HL-60 (cell line): ENCODE results near the gene EBF3.

Experiments used
- CTCF ChIP-seq: IDR thresholded peaks from one replicate; pipeline ENCODE4 v1.5.1; 2011; ENCODE audit warnings: low read length, control low read depth, inconsistent platforms; ENCODE audit not compliant: insufficient read depth
- POLR2AphosphoS5 ChIP-seq: IDR thresholded peaks from 2 replicates; pipeline ENCODE4 v1.6.1; 2012; ENCODE audit warnings: low read depth
- SPI1 ChIP-seq: IDR thresholded peaks from 2 replicates; pipeline ENCODE4 v1.6.1; 2012; ENCODE audit warnings: low read depth, mild to moderate bottlenecking, borderline replicate concordance

- TF ChIP-seq POLR2AphosphoS5, result no peak
- no peak for TF ChIP-seq SPI1
- TF ChIP-seq CTCF, result no peak
Measured at GRCh38 chr10:129839285-129840195, 124.5 kb downstream of the EBF3 start.
